A172 (cell line): ENCODE data around the gene ASTN2. TPM values are rescaled to one million over a fixed set of nuclear protein-coding genes. Genes with fewer than 3 reads are reported as not detected.
"Not testable (repeated sequence)": the region's sequence is repeated elsewhere in the genome, so short reads cannot be mapped to it uniquely, and the experiment has no call there.

Experiments used
- DNase-seq: peaks from one replicate; pipeline ENCODE4 v3.0.0-alpha.2; 2015; ENCODE audit warnings: low spot score
- total RNA-seq: library from RNA; depleted of rRNA; stranded (reverse); fragments of >200 nt; shearing (Covaris generic); gene quantifications from 2 replicates; pipeline ENCODE4 v1.2.3, GENCODE V29; 2014

The ASTN2 gene
- total RNA-seq, 1 experiment from 2014 or later = 8.5 TPM

GRCh38 chr9:116703634-116704033 is 711.2 kb downstream of the ASTN2 start:
- DNase-seq = no peak

DNA sequence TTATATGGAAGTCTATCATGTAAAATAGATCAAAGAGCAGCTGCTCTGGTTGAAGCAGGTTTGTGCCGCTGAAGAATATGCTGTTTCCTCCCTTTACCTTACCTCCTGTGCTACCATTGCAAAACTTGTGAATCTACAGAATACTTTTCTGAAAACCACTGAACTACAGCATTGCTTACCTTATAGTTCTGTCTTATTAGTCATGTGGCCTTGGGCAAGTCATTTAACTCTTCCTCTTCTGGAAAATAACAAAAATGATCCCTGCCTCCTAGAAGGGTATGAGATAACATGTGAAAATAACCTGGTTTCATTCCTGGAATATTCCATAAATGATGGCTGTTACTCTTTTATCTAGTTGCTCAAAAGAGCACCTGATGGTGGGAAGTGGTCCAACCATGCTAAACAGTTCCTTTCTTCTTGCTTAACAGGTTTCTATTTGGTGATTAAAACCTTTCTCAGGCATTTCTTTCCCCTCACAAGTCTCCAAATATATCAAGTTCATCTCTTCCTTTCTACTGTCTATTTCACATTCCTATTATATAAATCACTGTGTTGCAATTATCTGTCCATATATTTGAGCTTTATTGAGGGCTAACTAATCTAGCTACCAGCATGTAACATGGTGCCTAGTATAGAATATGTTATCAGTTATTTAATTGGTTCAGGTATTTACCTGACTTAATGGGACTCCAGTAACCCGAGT is 712.8 kb downstream of the ASTN2 start:
- DNase-seq = no peak

DNA sequence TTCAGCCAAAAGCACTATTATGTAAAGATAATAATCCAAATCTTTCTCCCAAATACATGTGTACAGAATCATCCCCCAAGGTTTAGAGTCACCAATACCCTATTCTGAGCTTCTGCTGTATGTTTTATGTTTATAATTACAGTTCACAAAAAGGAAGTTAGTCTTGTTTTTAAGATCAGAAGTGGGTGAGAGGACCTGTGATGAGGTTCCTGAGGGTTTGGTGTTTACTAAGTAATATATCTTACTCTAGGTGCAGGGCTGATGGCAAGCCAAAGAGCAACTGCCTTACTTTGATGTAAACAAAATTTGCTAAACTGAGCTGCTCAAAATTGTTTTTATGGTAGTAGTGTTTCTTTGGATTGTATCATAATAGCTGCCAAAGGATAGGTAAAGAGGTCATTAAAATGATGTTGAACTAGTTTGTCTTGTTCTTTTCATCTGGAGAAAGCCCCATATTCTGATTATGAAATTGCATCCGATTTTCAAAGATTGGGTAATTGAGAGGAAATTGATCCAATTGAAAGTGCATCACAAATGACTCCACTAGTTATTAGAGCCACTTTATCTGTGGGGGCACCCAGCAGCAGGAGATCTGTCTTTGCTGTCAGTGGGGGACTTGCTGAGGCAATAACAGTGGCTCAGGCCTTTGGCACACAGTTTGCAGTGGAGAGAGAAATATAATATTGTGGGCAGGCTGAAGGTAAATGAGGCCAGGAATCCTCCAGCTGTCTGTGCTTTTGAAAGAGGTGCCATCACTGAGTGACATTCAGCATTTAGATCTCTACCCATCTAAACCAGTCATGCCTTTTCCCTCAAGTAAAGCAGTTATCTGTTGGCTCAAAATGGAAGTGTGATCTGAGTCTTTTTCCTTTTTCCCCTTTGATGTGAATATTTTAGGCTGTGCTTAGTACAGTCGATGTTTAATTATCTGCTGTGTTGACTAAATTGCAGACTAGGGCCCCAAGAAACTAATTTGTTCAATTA is 713.7 kb downstream of the ASTN2 start:
- DNase-seq = no peak

DNA sequence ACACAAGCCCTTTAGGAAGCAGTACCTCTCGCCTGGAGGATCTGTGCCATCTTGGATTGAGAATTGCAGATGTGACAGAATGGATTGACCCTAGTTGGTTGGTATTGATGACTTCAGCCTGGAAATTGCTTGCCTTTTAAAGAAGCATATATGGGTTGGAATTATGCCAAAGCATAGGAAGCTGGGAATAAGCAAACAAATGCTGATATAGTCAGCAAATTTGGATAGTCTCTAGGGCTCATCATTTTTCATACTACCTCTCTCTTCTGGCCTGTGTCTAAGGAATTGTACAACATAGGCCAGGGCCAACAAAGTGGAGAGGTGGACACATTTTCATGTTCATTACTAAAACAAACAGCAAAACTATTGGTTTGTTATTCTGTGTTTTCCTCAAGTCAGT is 714.6 kb downstream of the ASTN2 start:
- no peak for DNase-seq

DNA sequence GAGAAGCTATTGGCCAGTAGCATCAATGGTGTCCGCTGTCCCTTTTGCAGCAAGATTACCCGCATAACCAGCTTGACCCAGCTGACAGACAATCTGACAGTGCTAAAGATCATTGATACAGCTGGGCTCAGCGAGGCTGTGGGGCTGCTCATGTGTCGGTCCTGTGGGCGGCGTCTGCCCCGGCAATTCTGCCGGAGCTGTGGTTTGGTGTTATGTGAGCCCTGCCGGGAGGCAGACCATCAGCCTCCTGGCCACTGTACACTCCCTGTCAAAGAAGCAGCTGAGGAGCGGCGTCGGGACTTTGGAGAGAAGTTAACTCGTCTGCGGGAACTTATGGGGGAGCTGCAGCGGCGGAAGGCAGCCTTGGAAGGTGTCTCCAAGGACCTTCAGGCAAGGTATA is 717.0 kb downstream of the ASTN2 start:
- no peak for DNase-seq

DNA sequence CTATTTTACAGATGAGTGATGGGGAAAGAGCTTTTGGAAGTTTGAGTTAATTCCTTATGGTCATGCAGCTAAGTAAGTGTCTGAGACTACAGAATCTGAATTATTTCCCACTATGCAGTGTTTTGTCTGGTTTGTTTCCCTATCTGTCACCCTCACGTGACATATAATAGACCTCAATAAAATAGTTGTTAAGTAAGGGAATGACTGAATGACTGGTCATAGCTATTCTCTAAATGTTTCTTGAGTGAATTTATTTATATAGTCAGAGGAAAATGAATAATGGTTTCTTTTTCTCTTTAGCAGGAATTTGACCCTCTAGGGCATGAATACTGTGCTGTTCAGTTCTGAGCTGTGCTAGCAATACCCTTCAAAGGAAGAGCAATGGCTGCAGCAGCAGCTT is 717.5 kb downstream of the ASTN2 start:
- peak; percentile 36 for DNase-seq

DNA sequence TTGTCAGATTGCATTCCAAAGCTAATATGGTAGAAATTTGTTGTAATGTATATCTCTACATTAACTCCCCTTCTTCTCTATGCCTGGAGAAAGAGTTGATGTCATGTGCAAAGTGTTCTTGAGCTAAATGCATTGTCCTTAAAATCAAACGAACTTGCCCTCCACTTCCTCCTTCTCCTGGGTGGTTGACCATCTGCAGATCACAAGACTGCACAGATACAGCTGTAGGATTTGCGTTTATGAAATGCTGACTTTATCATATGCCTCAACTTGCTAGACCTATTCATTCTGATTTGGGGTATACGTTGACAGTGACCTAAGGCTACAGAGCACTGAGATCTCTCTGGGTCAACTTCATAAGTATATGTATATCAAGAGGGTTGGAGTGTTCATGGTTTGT is 719.4 kb downstream of the ASTN2 start:
- DNase-seq = no peak

- DNase-seq = no peak
These were observed 720.0 kb downstream of the ASTN2 start for GRCh38 chr9:116694785-116695291.

DNA sequence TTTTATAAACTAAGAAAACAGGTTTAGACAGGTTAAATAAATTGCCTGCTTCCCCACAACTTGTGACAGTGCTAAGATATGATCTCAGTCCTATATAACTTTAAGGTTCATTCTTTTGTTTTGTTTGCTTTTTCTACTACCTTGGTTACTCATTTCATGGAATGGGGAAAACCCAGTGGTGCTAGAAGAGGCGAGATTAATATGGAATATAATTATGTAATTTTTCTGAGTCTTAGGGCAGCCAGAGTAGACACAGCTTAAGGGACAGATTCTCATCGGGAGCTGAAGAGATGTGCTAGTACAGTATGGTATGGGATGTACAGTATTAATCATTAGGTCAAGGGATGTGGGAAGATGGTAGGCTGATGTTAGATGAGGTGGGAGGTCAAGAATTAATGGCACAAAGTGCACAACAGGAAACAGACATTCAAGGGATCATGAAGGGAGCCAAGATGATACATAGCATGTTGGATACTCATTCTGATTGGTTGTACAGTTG is 721.6 kb downstream of the ASTN2 start:
- no peak for DNase-seq

DNA sequence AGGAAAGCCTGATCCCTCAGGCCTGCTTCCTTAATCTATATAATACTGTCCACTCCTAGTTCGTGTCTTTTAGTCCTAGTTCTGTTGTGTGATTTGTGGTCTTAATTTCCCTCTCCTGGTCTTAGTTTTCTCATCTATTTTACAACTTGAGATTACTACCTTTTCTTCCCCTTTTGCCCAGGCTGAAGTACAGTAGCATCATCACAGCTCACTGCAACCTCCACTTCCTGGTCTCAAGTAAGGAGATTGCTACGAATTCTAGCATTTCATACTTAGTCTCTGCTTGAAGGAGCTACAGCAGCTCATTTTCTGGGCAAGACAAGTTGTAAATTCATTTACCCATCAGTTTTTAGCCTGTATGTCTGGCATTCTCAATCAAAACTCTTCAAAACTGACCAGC is 722.2 kb downstream of the ASTN2 start:
- DNase-seq = no peak

- DNase-seq = no peak
These were observed 723.2 kb downstream of the ASTN2 start for GRCh38 chr9:116691607-116692006.

DNA sequence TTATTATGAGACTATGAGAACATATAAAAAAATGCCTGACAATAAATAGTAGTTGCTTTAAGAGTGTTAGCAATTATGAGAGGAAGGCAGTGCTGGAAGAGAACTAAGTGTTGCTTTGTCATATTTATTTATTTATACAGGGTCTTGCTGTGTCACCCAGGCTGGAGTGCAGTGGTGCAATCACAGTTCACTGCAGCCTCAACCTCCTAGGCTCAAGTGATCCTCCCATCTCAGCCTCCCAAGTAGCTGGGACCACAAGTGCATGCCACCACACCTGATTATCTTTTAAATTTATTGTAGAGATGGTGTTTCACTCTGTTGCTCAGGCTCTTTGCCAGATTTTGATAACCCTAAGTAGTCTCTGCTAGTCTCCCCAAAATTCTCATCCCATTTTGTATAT is 724.1 kb downstream of the ASTN2 start:
- not testable (repeated sequence) for DNase-seq

DNA sequence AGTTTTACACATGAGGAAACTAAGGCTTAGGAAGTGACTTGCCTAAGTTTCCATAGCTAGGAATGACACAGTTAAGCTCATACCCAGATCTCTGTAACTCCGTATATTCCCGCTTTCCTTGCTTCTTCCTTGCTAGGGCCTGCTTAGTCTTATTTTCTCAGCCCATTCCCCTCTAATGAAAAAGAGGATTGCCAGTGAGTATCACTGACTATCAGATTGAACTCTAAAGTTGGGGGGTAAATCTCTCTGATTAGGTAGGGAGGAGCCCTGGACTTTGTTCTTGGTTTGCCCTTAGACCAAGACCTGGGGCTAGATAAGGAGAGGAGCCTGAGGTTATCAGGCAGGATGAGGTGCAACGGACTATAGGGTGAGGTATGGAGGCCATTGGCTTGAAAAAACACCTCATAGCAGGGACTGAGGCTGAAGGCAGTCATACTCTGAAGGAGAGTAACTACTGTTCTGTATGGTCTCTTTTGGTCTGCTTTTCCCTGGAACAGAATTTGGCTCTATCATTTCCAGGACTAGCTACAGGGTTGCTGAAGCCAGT is 725.3 kb downstream of the ASTN2 start:
- no peak for DNase-seq

DNA sequence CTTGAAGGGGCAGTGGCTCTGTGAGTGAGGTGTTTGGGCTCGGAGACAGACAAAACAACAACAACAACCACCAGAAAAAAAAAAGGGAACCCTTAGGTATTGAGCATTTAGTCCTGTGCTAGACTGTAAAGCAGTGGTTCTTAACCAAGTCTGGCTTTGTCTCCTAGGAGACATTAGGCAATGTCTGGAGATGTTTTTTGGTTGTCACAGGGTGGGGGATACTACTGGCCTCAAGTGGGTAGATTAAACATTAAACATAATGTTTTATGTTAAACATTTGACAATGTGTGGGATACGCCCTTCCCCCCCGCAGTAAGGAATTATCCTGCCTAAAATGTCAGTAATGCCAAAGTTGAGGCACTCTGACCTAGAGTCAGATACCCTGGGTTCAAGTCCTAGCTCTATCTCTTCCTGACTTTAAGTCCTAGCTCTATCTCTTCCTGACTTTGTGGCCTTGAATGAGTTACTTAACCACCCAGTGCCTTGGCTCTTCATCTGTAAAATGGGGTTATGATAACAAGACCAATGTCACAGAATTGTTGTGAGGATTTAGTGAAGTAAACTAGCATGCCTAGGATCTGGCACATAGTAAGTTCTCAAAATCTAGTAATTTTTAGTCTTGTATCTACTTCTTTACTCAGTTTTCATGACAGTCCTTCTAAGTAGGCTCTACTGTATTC is 725.9 kb downstream of the ASTN2 start:
- no peak for DNase-seq

DNA sequence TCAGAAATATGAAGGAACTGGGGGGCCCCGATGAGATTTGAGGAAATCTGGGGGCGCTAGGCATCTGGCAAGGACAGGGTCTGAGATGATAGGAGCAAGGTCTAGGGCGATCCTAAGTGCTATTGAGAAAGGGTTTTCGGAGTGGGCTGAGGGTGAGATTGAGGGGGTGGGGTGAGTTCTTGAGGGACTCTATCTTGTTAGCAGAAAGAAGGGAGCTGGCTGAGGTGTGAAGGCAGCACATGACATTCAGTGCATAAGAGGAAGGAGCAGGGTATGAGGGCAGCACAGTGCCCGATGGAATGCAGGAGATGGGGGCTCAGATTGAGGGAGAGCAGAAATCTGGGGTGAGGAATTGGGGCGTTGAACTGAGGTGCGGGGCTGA is 727.1 kb downstream of the ASTN2 start:
- no peak for DNase-seq

DNA sequence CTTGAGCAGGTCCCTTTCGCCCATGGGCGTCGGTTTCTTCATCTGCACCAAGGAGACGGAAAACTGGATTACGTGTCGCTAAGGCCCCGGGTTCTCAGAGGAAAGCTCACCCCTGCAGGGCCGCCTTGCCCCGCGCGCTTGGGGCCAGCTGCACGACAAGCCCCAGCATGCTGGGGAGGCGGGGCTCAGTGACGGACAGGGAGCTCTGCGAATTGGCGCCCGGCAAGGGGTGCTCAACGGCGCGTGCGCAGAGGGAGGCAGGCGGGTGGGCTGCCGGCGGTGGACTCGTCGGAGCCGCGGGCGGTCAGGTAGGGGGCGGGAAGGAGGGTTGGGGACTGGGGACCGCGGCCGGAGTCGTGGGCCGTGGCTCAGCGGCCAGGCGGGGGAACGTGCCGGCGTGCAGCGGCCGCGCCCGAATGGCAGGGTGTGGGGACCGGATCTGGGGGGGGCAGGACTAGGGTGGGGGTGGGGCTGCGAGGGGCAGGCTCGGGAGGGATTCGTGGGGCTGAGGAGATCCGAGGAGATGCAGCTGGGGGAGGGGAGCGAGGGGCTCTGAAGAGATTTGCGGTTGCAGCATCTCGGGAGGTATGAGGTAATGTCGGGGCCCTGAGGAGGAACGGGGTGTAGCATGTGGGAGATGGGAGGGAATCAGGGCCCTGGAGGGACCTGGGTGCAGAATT is 727.6 kb downstream of the ASTN2 start, which contains the start of gene TRIM32:
TSS of gene TRIM32 (plus strand) at position 232 of the 680 bp plus-strand sequence. CDS start 10,438 bp downstream, outside the sequence.
- peak; percentile 81 for DNase-seq

DNA sequence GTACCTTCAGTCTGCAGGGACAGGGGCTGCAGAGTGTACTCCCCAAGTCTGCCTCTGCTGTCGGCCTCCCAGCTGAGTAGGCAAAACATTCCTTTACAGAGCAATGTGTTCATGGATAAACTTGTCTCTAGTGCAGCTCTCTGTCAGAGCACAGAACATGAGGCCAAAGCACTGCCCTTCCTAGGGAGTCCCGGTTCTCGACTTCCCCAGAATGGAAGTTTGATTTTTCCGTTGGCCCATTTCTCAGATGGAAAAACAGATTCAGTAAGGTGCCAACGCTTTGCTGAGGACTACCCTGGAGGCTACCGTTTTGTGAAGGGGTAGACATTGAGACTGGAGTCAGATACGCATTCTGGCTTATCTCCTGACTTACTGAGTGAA is 728.2 kb downstream of the ASTN2 start:
- DNase-seq = no peak

DNA sequence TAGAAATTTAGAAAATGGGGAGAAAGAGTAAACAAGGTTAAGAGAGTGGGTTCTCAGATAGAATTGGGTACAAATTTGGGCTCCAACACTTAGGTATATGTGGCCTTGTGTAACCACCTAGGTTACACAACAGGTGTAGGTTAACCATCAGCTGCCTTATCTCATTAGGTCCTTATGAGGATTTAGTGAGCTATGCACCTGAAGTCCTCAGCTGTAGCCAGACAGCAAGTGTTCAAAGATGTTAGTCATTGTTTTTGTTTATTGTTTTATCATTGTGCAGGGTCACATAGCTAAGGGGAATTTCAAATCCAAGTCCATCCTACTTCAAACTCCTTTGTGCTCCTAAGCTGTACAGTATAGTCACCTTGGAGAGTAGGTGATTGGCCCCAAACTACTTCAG is 728.7 kb downstream of the ASTN2 start:
- DNase-seq = no peak

- no peak for DNase-seq
These were observed 729.7 kb downstream of the ASTN2 start for GRCh38 chr9:116685166-116685565.

GRCh38 chr9:116683535-116683934 is 731.3 kb downstream of the ASTN2 start:
- no peak for DNase-seq
